ENCODE measurements around the gene ATP8B3. TPM values are rescaled to one million over a fixed set of nuclear protein-coding genes. Genes with fewer than 3 reads are reported as not detected.
"Not testable (repeated sequence)": the region's sequence is repeated elsewhere in the genome, so short reads cannot be mapped to it uniquely, and the experiment has no call there.

The ATP8B3 gene
- total RNA-seq, 2 donors from 2014 or later: 11.7 to 28.7 TPM

DNA sequence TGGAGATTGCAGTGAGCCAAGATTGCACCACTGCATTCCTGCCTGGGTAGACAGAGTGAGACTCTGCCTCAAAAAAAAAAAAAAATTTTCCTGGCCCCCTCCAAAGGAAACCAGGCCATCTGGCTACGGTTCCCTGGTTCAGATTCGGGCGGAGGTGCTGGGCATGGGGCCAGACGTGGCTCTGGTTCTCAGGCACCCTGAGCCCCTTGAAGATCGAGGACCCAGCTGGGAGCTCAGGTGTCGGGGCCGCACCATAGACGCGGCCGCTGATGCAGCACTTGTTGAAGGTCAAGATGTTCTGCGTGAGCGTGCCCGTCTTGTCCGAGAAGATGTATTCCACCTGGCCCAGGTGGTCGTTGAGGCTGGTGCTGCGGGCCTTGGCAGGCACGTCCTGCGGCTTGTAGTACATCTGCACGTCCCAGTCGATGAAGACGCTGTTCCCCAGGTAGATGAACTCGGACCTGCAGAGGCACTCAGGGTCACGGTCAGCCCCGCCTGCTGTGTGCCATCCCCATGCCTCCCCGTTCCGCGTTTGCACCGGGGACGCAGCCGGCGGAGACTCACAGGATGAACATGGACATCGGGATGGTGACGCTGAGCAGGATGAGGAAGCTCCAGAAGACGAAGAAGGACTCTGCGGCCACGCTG lies 12.3 kb downstream of the ATP8B3 start:
- no peaks in the 10 kb centered on the region for H3K36me3 Mint-ChIP-seq
- no peak overlapping the region for H3K27ac Mint-ChIP-seq
- no peak for ATAC-seq
- no peak for DNase-seq (ENCODE audit: low spot score in 2 of 2)
- no peaks in the 10 kb centered on the region for H3K9me3 Mint-ChIP-seq

DNA sequence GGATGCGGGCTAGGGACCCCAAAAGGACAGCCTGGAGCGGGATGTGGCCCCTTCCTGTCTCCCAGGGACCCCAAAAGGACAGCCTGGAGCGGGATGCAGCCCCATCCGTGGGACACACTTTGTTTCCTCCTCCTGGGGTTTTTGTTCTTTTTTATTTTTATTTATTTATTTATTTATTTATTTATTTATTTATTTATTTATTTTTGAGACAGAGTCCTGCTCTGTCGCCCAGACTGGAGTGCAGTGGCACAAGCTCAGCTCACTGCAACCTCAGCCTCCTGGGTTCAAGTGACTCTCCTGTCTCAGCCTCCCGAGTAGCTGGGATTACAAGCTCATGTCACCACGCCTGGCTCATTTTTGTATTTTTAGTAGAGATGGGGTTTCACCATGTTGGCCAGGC lies 14.8 kb downstream of the ATP8B3 start:
- DNase-seq (ENCODE audit: low spot score in 2 of 2); ATAC-seq; H3K36me3 Mint-ChIP-seq; H3K9me3 Mint-ChIP-seq: not testable (repeated sequence)
- peak overlapping the region in 1 of 2 donors; percentile 27 for H3K27ac Mint-ChIP-seq

DNA sequence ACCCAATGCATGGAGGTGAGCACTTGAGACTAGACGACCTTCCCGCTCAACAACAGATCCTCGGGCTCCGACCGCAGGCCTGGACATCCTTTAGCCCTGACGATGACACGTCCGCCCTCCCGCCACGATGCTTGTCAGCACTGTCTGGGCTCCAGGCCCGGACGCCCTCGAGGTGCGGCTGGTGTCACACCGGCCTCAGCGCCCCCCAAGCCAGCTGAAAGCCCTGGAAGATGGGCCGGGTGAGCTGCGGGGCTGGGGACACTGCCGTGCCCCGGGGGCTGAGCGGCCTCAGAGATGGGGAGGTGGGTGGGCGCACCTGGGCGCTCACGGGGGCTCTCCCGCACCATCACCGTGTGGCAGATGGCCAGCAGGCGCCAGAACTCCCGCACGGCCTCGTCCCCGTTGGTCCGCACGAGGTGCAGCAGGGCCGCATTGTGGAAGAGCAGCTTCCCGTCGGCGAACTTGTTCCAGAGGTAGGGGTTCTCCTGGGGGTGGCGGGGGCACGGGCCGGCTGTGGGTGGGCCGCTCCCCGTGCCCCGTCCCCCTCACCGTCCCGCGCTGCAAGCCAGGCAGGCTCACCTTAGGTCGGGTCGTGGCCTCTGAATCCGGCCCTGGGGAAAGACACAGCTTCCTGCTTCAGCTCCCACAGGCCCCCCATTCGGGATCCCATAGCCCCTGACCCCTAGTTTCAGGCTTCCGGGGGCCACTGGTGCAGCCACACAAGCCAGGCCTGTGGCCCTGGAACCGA lies 15.5 kb downstream of the ATP8B3 start:
- ATAC-seq (no peak), DNase-seq (ENCODE audit: low spot score in 2 of 2) (no peak)
- Mint-ChIP-seq H3K36me3 (no peaks in the 10 kb centered on the region), H3K9me3 (no peaks in the 10 kb centered on the region), H3K27ac (no peak overlapping the region)

DNA sequence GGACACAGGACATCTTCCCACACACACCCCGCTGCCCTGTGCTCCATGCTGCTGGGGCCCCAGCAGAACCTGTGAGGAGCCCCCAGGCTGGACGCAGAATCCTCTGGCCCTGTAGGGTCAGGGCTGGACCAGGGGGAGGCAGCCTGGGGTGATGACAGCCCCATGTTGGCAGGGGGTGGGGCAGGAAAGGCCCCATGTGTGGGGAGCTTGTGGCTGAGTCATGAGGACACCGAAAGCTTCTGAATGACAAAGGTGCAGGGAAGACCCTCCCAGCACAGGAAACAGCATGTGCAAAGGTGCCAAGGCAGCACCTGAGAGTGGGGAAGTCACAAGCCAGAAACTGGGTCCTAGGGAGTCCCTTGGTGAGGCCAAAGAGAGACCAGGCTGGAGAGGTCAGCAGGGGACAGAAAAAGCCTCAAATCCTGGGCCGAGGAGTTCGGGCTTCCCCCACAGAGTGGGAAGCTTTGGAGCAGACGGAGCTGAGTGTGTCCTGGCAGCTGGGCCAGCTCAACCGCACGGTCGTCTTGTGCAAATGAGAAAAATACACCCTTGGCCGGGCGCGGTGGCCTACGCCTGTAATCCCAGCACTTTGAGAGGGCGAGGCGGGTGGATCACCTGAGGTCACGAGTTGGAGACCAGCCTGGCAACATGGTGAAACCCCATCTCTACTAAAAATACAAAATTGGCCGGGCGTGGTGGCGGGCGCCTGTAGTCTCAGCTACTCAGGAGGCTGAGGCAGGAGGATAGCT lies 17.5 kb downstream of the ATP8B3 start:
- Mint-ChIP-seq H3K36me3 (no peaks in the 10 kb centered on the region), H3K27ac (no peak overlapping the region), H3K9me3 (no peaks in the 10 kb centered on the region)
- DNase-seq (ENCODE audit: low spot score in 2 of 2): no peak
- ATAC-seq: peak; percentile 25 to 39

DNA sequence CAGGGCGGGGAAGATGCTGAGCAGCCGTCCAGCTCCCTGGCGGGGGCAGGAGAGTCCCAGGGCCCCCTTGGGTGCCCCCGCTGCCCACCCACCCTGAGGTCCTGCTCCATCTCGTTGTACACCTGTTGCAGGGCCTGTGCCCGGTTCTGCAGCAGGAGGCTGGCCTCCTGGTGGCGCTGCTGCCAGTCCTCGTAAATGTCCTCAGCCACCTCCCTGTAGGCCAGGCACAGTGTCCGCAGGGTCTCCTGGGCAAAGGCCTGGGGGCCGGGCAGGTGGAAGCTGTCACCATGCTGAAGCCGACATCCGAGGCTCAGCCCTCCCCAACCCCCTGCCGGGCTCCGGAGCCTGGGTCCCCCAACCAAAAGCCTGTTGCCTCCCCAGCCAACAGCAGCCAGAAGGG lies 20.2 kb downstream of the ATP8B3 start:
- Mint-ChIP-seq H3K36me3 (no peaks in the 10 kb centered on the region), H3K9me3 (no peaks in the 10 kb centered on the region), H3K27ac (no peak overlapping the region)
- ATAC-seq: no peak
- no peak for DNase-seq (ENCODE audit: low spot score in 2 of 2)

DNA sequence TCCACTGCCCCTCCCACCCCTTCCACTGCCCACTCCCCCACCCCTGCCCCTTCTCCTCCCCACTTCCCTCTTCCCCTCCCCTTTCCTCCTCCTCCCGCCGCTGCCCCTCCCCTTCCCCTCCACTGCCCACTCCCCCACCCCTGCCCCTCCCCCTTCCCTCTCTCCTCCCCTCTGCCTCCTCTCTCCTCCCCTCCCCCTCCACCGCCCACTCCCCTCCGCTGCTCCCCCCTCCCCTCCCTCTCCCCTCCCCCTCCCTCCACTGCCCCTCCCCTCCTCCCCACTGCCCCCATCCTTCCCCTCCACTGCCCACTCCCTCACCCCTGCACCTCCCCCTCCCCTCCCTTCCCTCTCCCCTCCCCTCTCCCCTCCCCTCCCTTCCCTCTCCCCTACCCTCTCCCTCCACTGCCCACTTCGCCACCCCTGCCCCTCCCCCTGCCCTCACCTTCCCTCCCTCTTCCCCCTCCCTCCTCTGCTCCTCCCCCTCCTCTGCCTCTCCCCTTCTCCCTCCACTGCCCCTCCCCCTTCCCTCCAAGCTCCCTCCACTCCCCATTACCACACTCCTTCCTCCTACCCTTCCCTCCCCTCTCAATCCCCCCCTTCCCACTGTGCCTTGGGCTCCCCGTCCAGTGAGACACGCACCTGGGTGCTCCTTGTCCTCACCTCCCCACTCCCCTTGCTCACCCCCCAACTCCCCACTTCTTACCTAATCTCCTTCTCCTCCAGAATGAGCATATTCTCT lies 21.9 kb downstream of the ATP8B3 start:
- peak in 1 of 2 donors; percentile 2 for ATAC-seq
- no peaks in the 10 kb centered on the region for H3K9me3 Mint-ChIP-seq

DNA sequence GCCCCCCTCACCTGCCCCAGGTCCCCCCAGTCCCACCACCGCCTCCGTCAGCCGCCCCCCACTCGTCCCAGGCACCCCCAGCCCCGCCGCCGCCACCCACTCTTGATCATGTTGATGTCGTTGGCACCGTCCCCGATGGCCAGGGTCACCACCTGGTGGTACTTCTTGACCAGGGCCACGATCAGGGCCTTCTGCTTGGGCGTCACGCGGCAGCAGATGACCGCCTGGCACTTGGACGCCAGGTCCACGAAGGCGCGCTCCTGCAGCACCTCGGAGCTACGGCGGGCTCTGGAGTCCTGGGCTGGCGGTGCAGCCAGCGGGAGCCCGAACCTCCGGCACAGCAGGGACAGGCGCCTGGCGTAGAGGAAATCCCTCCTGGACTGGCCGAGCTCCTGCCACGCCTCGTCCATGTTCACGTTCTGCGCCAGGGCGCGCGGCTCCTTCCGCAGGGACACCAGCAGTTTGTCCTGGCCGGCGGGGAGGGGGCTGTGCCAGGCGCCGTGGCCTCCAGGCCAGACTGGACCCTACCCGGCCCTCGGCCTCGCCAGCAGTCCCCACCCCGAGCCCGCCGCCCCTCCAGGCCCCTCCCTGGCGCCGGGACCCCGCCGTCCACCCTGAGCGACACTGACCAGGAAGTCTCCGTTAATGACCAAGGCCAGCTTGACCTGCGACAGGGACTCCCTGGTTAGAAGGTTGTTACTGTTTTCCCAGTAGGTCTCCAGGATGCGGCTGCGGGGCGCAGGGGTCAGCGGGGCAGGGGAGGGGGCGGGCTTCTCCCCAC lies 22.6 kb downstream of the ATP8B3 start:
- ATAC-seq (no peak), DNase-seq (ENCODE audit: low spot score in 2 of 2) (no peak)
- no peaks in the 10 kb centered on the region for H3K36me3 Mint-ChIP-seq
- no peak overlapping the region for H3K27ac Mint-ChIP-seq
- no peaks in the 10 kb centered on the region for H3K9me3 Mint-ChIP-seq

More for the DNA sequence above, 21.9 kb downstream of the ATP8B3 start:
- no peaks in the 10 kb centered on the region for H3K36me3 Mint-ChIP-seq
- no peak for DNase-seq (ENCODE audit: low spot score in 2 of 2)
- no peak overlapping the region for H3K27ac Mint-ChIP-seq

DNA sequence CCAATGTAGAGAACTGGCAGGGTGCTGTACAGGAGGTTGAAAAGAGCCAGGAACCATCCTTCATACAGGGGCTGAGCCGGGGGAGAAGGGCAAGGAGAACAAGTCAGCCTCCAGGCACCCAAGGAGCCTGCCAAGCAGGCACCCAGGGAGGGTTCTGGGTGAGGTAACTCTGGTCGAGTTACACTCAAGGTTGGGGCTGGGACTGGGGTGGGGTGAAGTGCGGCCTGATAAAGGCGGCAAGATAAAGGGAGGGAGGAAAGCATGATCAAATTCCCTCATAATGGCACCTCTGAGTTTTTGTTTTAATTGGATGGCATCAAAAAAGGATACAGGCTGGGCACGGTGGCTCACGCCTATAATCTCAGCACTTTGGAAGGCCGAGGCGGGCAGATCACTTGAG lies 25.0 kb downstream of the ATP8B3 start:
- ATAC-seq: no peak
- Mint-ChIP-seq H3K27ac (no peak overlapping the region), H3K9me3 (peaks cover 0 to 4% of the 10 kb centered on the region in 2 donors), H3K36me3 (no peaks in the 10 kb centered on the region)
- no peak for DNase-seq (ENCODE audit: low spot score in 2 of 2)

DNA sequence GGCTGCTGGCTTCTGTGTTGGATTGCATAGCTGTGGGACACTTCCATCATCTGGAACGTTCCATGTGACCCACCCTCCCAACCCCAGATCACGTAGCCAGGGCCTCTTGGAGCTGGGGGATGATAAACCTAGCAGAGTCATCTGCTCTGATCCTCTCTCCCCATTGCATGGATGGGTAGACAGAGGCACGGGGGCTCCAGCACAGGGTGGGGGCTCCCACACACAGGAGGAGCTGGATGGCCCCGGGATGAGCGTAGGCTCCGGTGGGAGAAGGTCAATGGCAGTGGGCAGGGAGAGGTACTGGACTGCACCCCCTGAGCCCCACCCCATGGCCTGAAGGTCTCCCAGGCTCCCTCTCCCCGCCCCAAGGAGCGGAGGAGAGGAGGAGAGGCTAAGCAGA lies 25.4 kb downstream of the ATP8B3 start:
- Mint-ChIP-seq H3K36me3 (no peaks in the 10 kb centered on the region), H3K9me3 (peaks cover 2 to 4% of the 10 kb centered on the region in 2 donors), H3K27ac (no peak overlapping the region)
- no peak for ATAC-seq
- no peak for DNase-seq (ENCODE audit: low spot score in 2 of 2)

DNA sequence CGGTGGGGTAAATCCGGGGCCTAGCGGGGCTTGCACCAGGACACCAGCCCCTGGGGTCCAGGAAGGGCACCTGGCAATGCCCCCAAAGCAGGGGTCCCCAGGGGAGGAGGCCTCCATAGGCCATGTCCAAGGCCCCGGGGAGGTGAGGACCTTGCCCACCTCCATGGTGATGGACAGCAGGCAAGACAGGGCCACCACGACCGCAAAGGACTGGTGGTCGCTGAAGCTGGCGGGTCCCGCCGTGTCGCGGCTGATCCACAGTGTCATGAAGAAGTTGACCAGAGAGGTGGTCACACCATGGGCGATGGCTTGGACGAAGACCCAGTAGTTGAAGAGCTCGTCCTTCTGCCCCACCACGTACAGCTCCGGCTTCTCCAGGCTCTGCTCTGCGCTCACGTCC lies 26.8 kb downstream of the ATP8B3 start:
- DNase-seq (ENCODE audit: low spot score in 2 of 2) (no peak), ATAC-seq (no peak)
- Mint-ChIP-seq H3K36me3 (no peaks in the 10 kb centered on the region), H3K27ac (no peak overlapping the region), H3K9me3 (peaks cover 3 to 4% of the 10 kb centered on the region in 2 donors)

DNA sequence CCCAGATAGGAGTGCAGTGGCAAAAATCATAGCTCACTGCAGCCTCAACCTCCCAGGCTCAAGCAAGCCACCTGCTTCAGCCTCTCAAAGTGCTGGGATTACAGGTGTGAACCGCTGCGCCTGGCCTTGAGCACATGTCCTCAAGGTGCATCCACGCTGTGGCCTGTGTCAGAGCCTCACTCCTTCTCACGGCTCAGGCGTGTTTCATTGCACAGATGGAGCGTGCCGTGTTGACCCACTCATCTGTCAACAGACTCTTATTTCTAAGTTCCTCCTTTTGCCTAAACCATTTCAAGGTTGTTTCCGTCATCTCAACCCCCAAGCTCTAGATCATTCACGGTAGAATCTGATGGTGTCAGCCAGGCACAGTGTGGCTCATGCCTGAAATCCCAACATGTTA lies 28.2 kb downstream of the ATP8B3 start:
- DNase-seq (ENCODE audit: low spot score in 2 of 2) (no peak), ATAC-seq (no peak)
- Mint-ChIP-seq H3K9me3 (peaks cover 3 to 4% of the 10 kb centered on the region in 2 donors), H3K27ac (no peak overlapping the region), H3K36me3 (no peaks in the 10 kb centered on the region)

DNA sequence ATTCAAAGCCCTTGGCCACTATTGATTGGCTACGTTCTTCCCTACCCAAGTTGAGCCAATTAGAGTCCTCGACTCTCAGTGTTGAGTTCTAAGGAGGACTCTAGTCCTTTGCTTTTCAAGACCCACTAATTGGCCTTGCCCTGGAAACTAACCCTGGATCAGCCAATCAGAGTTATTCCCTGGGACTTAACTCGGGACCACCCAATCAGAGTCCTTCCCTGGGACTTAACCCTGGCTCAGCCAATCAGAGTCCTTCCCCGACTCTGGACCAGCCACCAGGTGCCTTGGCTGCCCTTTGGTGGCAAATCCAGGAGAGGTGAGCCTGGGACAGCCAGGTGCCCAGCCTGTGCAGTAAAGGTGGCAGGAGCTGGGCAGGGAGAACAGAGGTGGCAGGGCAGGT lies 28.7 kb downstream of the ATP8B3 start:
- DNase-seq (ENCODE audit: low spot score in 2 of 2): no peak
- no peak for ATAC-seq
- no peak overlapping the region for H3K27ac Mint-ChIP-seq
- H3K36me3 Mint-ChIP-seq: no peaks in the 10 kb centered on the region
- H3K9me3 Mint-ChIP-seq: peaks cover 3 to 4% of the 10 kb centered on the region in 2 donors

DNA sequence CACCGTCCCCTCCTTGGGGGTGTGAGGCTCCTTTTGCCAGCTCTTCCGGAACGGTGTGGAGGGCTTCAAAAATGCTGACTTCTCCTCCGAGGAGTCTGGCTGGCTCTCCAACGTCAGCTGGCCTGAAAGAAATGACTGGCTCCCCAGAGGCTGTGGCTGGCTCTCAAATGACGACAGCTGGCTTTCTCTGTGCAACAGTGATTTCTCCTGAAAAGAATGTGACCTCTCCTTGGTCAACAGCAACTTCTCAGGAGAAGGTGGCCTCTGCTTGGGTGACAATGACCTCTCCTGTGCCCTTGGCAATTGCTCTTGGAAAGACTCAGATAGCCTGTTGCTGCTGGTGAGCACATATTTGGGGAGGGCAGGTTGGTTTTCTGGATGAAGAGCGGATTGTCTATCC lies 29.6 kb downstream of the ATP8B3 start:
- no peak for DNase-seq (ENCODE audit: low spot score in 2 of 2)
- no peak overlapping the region for H3K27ac Mint-ChIP-seq
- peaks cover 3 to 4% of the 10 kb centered on the region in 2 donors for H3K9me3 Mint-ChIP-seq
- ATAC-seq: no peak
- no peaks in the 10 kb centered on the region for H3K36me3 Mint-ChIP-seq

DNA sequence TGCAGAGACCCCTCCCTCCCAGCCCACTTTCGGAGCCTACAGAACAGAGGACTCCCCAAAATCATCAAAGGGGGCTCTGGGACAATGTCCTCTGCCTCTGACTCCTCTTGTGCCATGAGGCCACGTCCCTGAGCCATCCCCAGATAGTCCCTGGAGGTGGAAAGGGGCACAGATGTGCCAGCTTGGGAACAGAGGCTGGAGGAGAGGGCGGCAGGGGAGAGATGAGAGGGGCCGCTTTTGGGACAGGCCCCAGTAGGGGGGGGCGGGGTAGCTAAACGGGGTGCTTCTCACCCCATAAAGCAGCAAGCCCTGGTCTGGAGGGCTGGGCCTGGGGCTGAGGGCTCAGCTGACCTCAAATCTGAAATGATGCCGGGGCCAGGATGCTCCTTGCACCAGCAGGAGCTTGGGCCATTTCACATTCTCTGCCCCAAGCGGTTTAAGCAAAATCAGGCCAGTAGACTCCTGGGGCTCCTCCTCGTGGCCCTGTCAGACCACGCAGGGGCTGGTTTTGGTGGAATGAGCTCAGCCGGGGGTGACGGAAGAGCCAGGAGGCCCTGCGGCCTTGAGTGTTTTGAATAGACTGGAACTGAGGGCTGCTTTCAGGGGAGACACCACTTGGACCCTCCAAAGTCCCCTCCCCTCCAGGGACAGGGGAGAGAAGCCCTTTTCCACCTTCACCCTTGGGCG lies 31.7 kb downstream of the ATP8B3 start:
- Mint-ChIP-seq H3K36me3 (peaks cover 0 to 5% of the 10 kb centered on the region in 2 donors), H3K9me3 (peaks cover 3 to 4% of the 10 kb centered on the region in 2 donors), H3K27ac (no peak overlapping the region)
- DNase-seq (ENCODE audit: low spot score in 2 of 2): no peak
- ATAC-seq: no peak

DNA sequence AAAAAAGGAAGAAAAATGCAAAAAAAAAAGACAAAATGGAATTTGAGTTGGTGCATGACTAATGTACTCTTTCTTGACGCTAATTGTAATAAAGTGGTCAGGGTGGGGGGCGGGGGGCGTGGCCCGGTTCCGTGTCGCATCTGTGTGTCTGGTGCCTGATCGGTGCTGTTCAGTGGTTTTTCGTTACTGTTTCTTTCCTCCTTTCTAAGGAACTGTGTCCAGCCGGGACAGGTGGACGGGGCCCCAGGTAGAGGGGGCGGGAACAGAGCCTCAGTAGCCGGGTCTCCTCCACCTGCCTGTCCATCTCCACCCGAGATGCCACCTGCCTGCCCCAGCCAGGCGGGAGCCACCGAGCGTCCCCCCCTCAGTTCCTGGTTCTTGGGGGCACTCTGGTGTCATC lies 32.5 kb downstream of the ATP8B3 start:
- no peak for ATAC-seq
- H3K27ac Mint-ChIP-seq: no peak overlapping the region

DNA sequence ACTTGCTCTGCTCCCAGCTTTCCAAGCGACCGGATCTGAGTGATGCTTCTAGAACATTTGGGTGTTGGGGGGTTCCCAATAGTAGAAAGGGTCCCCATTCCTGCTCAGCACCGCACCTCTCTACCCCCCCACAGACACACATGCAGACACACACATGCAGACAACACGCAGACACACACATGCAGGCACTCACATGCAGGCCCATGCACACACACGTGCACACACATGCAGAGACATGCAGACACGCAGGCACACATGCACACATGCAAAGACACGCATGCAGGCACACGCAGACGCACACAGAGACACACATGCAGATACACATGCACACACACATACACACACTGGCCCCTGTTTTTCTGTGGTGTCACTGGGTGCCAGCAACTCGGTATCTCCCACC lies 34.9 kb downstream of the ATP8B3 start:
- H3K9me3 Mint-ChIP-seq: peaks cover 3 to 4% of the 10 kb centered on the region in 2 donors
- peaks cover 0 to 5% of the 10 kb centered on the region in 2 donors for H3K36me3 Mint-ChIP-seq
- H3K27ac Mint-ChIP-seq: no peak overlapping the region
- DNase-seq (ENCODE audit: low spot score in 2 of 2) (no peak), ATAC-seq (no peak)

More for the DNA sequence above, 32.5 kb downstream of the ATP8B3 start:
- no peak for DNase-seq (ENCODE audit: low spot score in 2 of 2)
- H3K36me3 Mint-ChIP-seq: peaks cover 0 to 5% of the 10 kb centered on the region in 2 donors
- H3K9me3 Mint-ChIP-seq: peaks cover 3 to 4% of the 10 kb centered on the region in 2 donors

All from activated naive CD4-positive, alpha-beta T cell treated with anti-CD3 and anti-CD28 coated beads, Interleukin-2, amount 50 U/mL, for 72 hours (primary cell).